Adipocyte (in vitro differentiated cells): Measurements from ENCODE around the gene PIGA.
"Not testable (repeated sequence)": the region's sequence is repeated elsewhere in the genome, so short reads cannot be mapped to it uniquely, and the experiment has no call there.

Experiments used
- DNase-seq: peaks from one replicate; pipeline ENCODE4 v3.0.0-alpha.2; 2015; ENCODE audit warnings: low read depth
- H3K27me3 ChIP-seq: replicated peaks from 2 replicates; pipeline ENCODE4 v1.7.0; 2013; ENCODE audit warnings: mild to moderate bottlenecking, low read length, moderate library complexity; ENCODE audit not compliant: control insufficient read depth, insufficient read depth
- H3K36me3 ChIP-seq: 2 replicates; pipeline ENCODE4 v1.7.0; 2013; ENCODE audit warnings: low read length, mild to moderate bottlenecking, moderate library complexity; ENCODE audit not compliant: control insufficient read depth, insufficient read depth, severe bottlenecking
- H3K4me1 ChIP-seq: 2 replicates; pipeline ENCODE4 v1.7.0; 2013; ENCODE audit warnings: mild to moderate bottlenecking, low read length, moderate library complexity; ENCODE audit not compliant: control insufficient read depth, insufficient read depth
- H3K4me3 ChIP-seq: 2 replicates; pipeline ENCODE4 v1.7.0; 2013; ENCODE audit warnings: mild to moderate bottlenecking, low read length, moderate library complexity
- H3K9ac ChIP-seq: 2 replicates; pipeline ENCODE4 v1.7.0; 2013; ENCODE audit warnings: mild to moderate bottlenecking, low read length, moderate library complexity
- H3K9me3 ChIP-seq: 2 replicates; pipeline ENCODE4 v1.7.0; 2013; ENCODE audit warnings: mild to moderate bottlenecking, low read length, moderate library complexity; ENCODE audit not compliant: control insufficient read depth

The PIGA gene

DNA sequence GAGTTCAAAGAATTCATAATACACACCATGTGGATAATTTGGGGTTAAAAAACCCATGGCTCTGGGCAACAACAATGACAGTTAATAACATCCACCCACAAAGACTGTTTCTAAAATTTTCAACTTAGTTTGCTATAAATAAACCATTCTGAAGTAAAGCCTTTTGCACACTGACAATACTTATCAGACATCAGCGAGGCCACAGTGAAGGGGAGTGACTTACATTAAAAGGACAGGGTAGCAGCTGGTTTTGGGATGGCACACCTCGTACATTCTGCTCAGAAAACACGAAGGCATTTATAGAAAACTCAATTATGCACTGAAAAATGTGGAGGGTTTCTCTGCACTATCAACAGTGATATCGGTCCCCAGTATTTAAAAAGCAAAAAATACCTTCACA, 15.0 kb downstream of the PIGA start:
- Histone ChIP-seq H3K9me3 (no peaks in the 10 kb centered on the region), H3K36me3 (peaks cover 33% of the 10 kb centered on the region), H3K9ac (no peak overlapping the region), H3K4me1 (no peaks in the 10 kb centered on the region), H3K27me3 (peaks cover 6% of the 10 kb centered on the region), H3K4me3 (no peak overlapping the region)
- DNase-seq, result no peak

DNA sequence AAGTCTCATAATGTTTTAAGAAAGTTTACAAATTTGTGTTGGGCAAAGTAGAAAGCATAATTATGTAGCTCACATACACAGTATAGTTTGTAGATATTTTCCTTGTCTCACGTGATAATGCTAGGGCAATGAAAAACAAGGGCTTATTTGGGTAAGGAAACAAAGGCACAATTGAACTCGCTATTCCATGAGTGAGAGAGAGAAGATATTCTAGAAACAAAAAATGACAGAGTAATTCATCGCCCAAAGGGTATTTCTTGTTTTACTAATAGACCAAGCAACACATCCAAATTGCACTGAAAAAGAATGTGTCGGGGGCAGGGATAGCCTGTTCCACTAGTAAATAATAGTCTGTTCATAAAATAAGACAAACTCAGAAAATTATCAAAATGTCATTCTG, 16.2 kb downstream of the PIGA start:
- H3K27me3 ChIP-seq, result peaks cover 6% of the 10 kb centered on the region
- no peak overlapping the region for H3K9ac ChIP-seq
- H3K4me3 ChIP-seq, result no peak overlapping the region
- H3K4me1 ChIP-seq, result no peaks in the 10 kb centered on the region
- H3K9me3 ChIP-seq, result no peaks in the 10 kb centered on the region
- no peak for DNase-seq
- H3K36me3 ChIP-seq, result peaks cover 25% of the 10 kb centered on the region

DNA sequence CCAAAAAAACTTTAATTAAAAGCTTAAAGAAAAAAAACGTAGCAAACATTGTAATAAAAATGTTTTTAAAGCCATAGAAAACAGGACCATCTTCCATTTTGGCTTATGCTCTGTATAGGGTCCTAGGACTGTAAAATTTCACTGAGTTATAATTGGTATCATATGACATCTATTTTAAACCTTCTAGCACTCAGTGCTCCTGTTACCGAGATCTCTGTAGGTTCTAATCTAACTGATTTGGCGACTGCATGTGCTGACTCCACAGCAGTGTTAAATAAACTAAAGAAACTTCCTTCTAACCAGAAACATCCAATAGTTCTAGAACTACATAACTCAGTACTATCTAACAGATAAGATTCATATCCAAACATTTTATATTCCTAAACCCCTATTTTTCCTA, 19.8 kb downstream of the PIGA start, which contains the start of gene ASB11:
Gene ASB11 (minus strand): TSS at position 132 of the 400 bp plus-strand sequence. CDS start 35 bp downstream, at position 97.
- no peak for DNase-seq
- Histone ChIP-seq H3K27me3 (peaks cover 3% of the 10 kb centered on the region), H3K9ac (no peak within 1 kb of the TSS), H3K4me1 (no peaks in the 10 kb centered on the region), H3K36me3 (peaks cover 4% of the 10 kb centered on the region), H3K4me3 (no peak within 1 kb of the TSS), H3K9me3 (no peaks in the 10 kb centered on the region)

DNA sequence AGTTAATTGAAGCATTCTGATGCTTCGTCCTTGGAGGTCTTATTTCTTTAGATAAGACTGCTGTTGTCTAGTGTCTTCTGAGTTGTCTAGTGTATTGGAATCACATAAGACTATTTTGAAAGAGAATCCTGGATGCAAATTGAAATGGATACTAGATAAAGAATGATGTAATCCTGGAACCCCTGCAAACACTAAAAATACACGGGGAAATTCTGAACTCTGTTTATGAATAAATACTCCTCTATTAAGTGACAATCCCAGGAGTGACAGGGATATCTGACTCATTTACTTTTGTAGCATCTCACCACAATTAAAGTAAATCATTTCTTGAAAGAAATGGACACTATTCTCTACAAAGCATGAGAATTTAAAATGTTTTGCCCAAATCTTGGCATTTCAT, 20.9 kb downstream of the PIGA start:
- H3K9me3 ChIP-seq, result no peaks in the 10 kb centered on the region
- DNase-seq, result no peak
- H3K4me1 ChIP-seq, result no peaks in the 10 kb centered on the region
- H3K4me3 ChIP-seq, result no peak overlapping the region
- no peaks in the 10 kb centered on the region for H3K27me3 ChIP-seq
- no peaks in the 10 kb centered on the region for H3K36me3 ChIP-seq
- H3K9ac ChIP-seq, result no peak overlapping the region

- no peaks in the 10 kb centered on the region for H3K9me3 ChIP-seq
- no peaks in the 10 kb centered on the region for H3K36me3 ChIP-seq
- DNase-seq, result no peak
- H3K4me3 ChIP-seq, result no peak overlapping the region
- no peak overlapping the region for H3K9ac ChIP-seq
- H3K27me3 ChIP-seq, result no peaks in the 10 kb centered on the region
- H3K4me1 ChIP-seq, result no peaks in the 10 kb centered on the region
Observed at GRCh38 chrX:15311119-15311518, 24.2 kb downstream of the PIGA start.

- Histone ChIP-seq H3K4me1 (no peaks in the 10 kb centered on the region), H3K9ac (no peak overlapping the region), H3K36me3 (no peaks in the 10 kb centered on the region), H3K4me3 (no peak overlapping the region), H3K27me3 (no peaks in the 10 kb centered on the region), H3K9me3 (no peaks in the 10 kb centered on the region)
- peak; percentile 60 for DNase-seq
Observed at GRCh38 chrX:15310117-15310516, 25.2 kb downstream of the PIGA start.

GRCh38 chrX:15305899-15306298, 29.4 kb downstream of the PIGA start:
- not testable (repeated sequence) for H3K36me3 ChIP-seq, H3K9me3 ChIP-seq, H3K27me3 ChIP-seq, H3K9ac ChIP-seq, DNase-seq, H3K4me3 ChIP-seq, H3K4me1 ChIP-seq

DNA sequence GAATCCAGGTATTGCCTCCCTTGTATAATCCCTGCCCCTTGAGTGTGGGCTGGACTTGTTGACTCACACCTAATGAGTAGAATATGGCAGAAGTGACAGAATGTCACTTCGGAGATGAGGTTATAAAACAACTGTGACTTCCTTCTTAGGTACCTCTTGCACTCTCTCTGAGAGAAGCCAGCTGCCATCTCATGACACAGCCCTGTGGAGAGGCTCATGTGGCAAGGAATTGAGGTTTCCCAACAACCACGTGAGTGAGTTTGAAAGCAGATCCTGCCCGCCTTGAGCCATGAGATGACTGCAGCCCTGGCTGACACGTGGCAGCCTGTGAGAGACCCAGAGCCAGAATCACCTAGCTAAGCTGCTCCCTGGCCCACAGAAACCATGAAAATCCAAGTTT, 33.4 kb downstream of the PIGA start:
- Histone ChIP-seq H3K36me3 (no peaks in the 10 kb centered on the region), H3K9ac (no peak overlapping the region)
- DNase-seq, result peak; percentile 30

GRCh38 chrX:15299941-15300851, 35.1 kb downstream of the PIGA start:
- Histone ChIP-seq H3K4me3 (no peak overlapping the region), H3K4me1 (peaks cover 5% of the 10 kb centered on the region), H3K9me3 (no peaks in the 10 kb centered on the region), H3K36me3 (no peaks in the 10 kb centered on the region), H3K27me3 (peaks cover 7% of the 10 kb centered on the region), H3K9ac (no peak overlapping the region)
- DNase-seq, result peak; percentile 67

More for the DNA sequence above, 33.4 kb downstream of the PIGA start:
- peaks cover 5% of the 10 kb centered on the region for H3K4me1 ChIP-seq
- no peaks in the 10 kb centered on the region for H3K9me3 ChIP-seq
- H3K27me3 ChIP-seq, result no peaks in the 10 kb centered on the region
- no peak overlapping the region for H3K4me3 ChIP-seq

- Histone ChIP-seq H3K9me3 (no peaks in the 10 kb centered on the region), H3K36me3 (no peaks in the 10 kb centered on the region), H3K9ac (no peak overlapping the region), H3K4me3 (no peak overlapping the region), H3K27me3 (peaks cover 7% of the 10 kb centered on the region), H3K4me1 (peaks cover 5% of the 10 kb centered on the region)
- DNase-seq, result no peak
Observed at GRCh38 chrX:15298780-15299179, 36.5 kb downstream of the PIGA start.

- no peak for DNase-seq
- Histone ChIP-seq H3K9me3 (no peaks in the 10 kb centered on the region), H3K9ac (no peak overlapping the region), H3K4me1 (peaks cover 5% of the 10 kb centered on the region), H3K4me3 (no peak overlapping the region), H3K27me3 (peaks cover 7% of the 10 kb centered on the region), H3K36me3 (no peaks in the 10 kb centered on the region)
Observed at GRCh38 chrX:15298201-15298600, 37.1 kb downstream of the PIGA start.
